HepG2 (cell line): Measurements from ENCODE around the gene CAPS. TPM values are rescaled to one million over a fixed set of nuclear protein-coding genes. Genes with fewer than 3 reads are reported as not detected.

Experiments
- BATF2 ChIP-seq: sonication (generic); formaldehyde crosslinking; IDR thresholded peaks from 2 replicates; pipeline ENCODE4 v1.8.0; 2022; ENCODE audit warnings: mild to moderate bottlenecking, missing genetic modification reagents, moderate library complexity
- BRF2 ChIP-seq: sonication (generic); formaldehyde crosslinking; IDR thresholded peaks from 2 replicates; pipeline ENCODE4 v1.8.1; 2022; ENCODE audit warnings: mild to moderate bottlenecking, missing genetic modification reagents
- DR1 ChIP-seq: sonication (generic); formaldehyde crosslinking; IDR thresholded peaks from 2 replicates; pipeline ENCODE4 v1.8.0; 2021; ENCODE audit warnings: mild to moderate bottlenecking, missing genetic modification reagents, inconsistent platforms
- DRAP1 ChIP-seq: IDR thresholded peaks from 2 replicates; pipeline ENCODE4 v1.6.1; 2016; ENCODE audit warnings: missing genetic modification reagents, missing compliant biosample characterization
- GMEB2 ChIP-seq: IDR thresholded peaks from 2 replicates; pipeline ENCODE4 v1.6.1; 2016; ENCODE audit warnings: missing biosample characterization, missing genetic modification reagents, low read depth
- HMG20B ChIP-seq: conservative IDR thresholded peaks from 2 replicates; pipeline ENCODE4 v1.6.1; 2016; ENCODE audit warnings: missing genetic modification reagents, missing compliant biosample characterization
- MAFF ChIP-seq: IDR thresholded peaks from 2 replicates; pipeline ENCODE4 v1.6.1; 2011; ENCODE audit warnings: low read depth, low read length, improper control_type of control experiment
- MED8 ChIP-seq: sonication (generic); formaldehyde crosslinking; IDR thresholded peaks from 2 replicates; pipeline ENCODE4 v1.8.1; 2023; ENCODE audit warnings: mild to moderate bottlenecking, missing genetic modification reagents; ENCODE audit not compliant: insufficient replicate concordance
- NFIC ChIP-seq: IDR thresholded peaks from 2 replicates; pipeline ENCODE4 v1.6.1; 2012; ENCODE audit warnings: mild to moderate bottlenecking, low read length, inconsistent platforms
- PITX1 ChIP-seq: sonication (generic); formaldehyde crosslinking; IDR thresholded peaks from 2 replicates; pipeline ENCODE4 v1.5.1; 2020; ENCODE audit warnings: mild to moderate bottlenecking, missing genetic modification reagents
- RFXANK ChIP-seq: IDR thresholded peaks from 2 replicates; pipeline ENCODE4 v1.6.1; 2016
- SIN3B ChIP-seq: fragments of 150-350 bp; IDR thresholded peaks from 2 replicates; pipeline ENCODE4 v1.6.1; 2014; ENCODE audit warnings: low read length
- SMARCC2 ChIP-seq: fragments of 450-650 bp; IDR thresholded peaks from 2 replicates; pipeline ENCODE4 v1.6.1; 2017; ENCODE audit warnings: antibody characterized with exemption, mild to moderate bottlenecking
- SOX5 ChIP-seq: IDR thresholded peaks from 2 replicates; pipeline ENCODE4 v1.6.1; 2016; ENCODE audit warnings: borderline replicate concordance
- SRSF1 ChIP-seq: fragments of 200-400 bp; formaldehyde crosslinking; optimal IDR thresholded peaks from 2 replicates; pipeline ENCODE3; 2017; ENCODE audit warnings: mild to moderate bottlenecking, low read depth, low read length, moderate library complexity
- ZBTB20 ChIP-seq: sonication (generic); formaldehyde crosslinking; IDR thresholded peaks from 2 replicates; pipeline ENCODE4 v1.8.1; 2023; ENCODE audit warnings: missing genetic modification reagents, low read depth, mild to moderate bottlenecking, borderline replicate concordance
- ZBTB49 ChIP-seq: sonication (generic); formaldehyde crosslinking; IDR thresholded peaks from 2 replicates; pipeline ENCODE4 v1.4.0; 2020; ENCODE audit warnings: missing genetic modification reagents, borderline replicate concordance
- ZBTB8A ChIP-seq: sonication (generic); formaldehyde crosslinking; IDR thresholded peaks from 2 replicates; pipeline ENCODE4 v1.4.0; 2020; ENCODE audit warnings: mild to moderate bottlenecking, low read depth, missing genetic modification reagents, borderline replicate concordance
- ZFYVE20 ChIP-seq: sonication (generic); formaldehyde crosslinking; IDR thresholded peaks from 2 replicates; pipeline ENCODE4 v1.8.0; 2023; ENCODE audit warnings: low read depth, mild to moderate bottlenecking, moderate library complexity, missing genetic modification reagents, borderline replicate concordance
- ZNF121 ChIP-seq: sonication (generic); formaldehyde crosslinking; IDR thresholded peaks from 2 replicates; pipeline ENCODE4 v1.5.0; 2020; ENCODE audit warnings: mild to moderate bottlenecking, missing genetic modification reagents
- ZNF331 ChIP-seq: sonication (generic); formaldehyde crosslinking; IDR thresholded peaks from 2 replicates; pipeline ENCODE4 v1.4.0; 2020; ENCODE audit warnings: missing genetic modification reagents
- ZNF547 ChIP-seq: sonication (generic); formaldehyde crosslinking; IDR thresholded peaks from 2 replicates; pipeline ENCODE4 v1.5.1; 2020; ENCODE audit warnings: mild to moderate bottlenecking, missing genetic modification reagents
- ZNF550 ChIP-seq: sonication (generic); formaldehyde crosslinking; IDR thresholded peaks from 2 replicates; pipeline ENCODE4 v1.4.0; 2020; ENCODE audit warnings: mild to moderate bottlenecking, missing genetic modification reagents, borderline replicate concordance
- ZNF720 ChIP-seq: sonication (generic); formaldehyde crosslinking; IDR thresholded peaks from 2 replicates; pipeline ENCODE4 v1.4.0; 2020; ENCODE audit warnings: missing genetic modification reagents
- ZSCAN20 ChIP-seq: sonication (generic); formaldehyde crosslinking; IDR thresholded peaks from 2 replicates; pipeline ENCODE4 v1.4.0; 2020; ENCODE audit warnings: missing genetic modification reagents, mild to moderate bottlenecking, borderline replicate concordance
- ZSCAN29 ChIP-seq: sonication (generic); formaldehyde crosslinking; conservative IDR thresholded peaks from 2 replicates; pipeline ENCODE4 v1.4.0; 2020; ENCODE audit warnings: mild to moderate bottlenecking, missing genetic modification reagents
- polyA plus RNA-seq, 8 experiments: library from polyadenylated mRNA; depleted of rRNA in 3 of 8; stranded (reverse) in 7 of 8; unstranded in 1 of 8; fragments of >200 nt; fragmentation: Illumina TruSeq in 4 of 8; extraction: Trizol in 4 of 8; gene quantifications; 2 replicates each; pipeline versions ENCODE4 v1.2.1 to v1.2.3, GENCODE V29; 2011 to 2016; ENCODE audit warnings: low read depth in 4 of 8, missing spikeins in 1 of 8, mixed read lengths in 1 of 8; ENCODE audit not compliant: insufficient read depth in 1 of 8
- total RNA-seq, 5 experiments: library from RNA; depleted of rRNA; stranded (reverse); fragments of >200 nt; fragmentation: Illumina TruSeq; extraction: Trizol; gene quantifications; 2 replicates each; pipeline ENCODE4 v1.2.3, GENCODE V29; 2016; ENCODE audit warnings: low read depth in 1 of 5

Gene CAPS
- total and polyA plus RNA-seq, 2 of the 13 experiments (the other 11 are each of a cell fraction or from before 2014, with no cell fraction given) = 3.1 TPM

GRCh38 chr19:5903624-5904351 is 10.3 kb upstream of the CAPS start, which contains the start of gene NDUFA11 (continued):
- no peak for TF ChIP-seq BRF2 (CRISPR knock-in tag)
- TF ChIP-seq ZBTB8A (CRISPR knock-in tag) = no peak
- TF ChIP-seq ZSCAN29 (CRISPR knock-in tag) = no peak
- peak; percentile 39; the same call in 1 of the 2 replicates for TF ChIP-seq PITX1 (CRISPR knock-in tag)
- no peak for TF ChIP-seq BATF2 (CRISPR knock-in tag)
- peak; percentile 84 for TF ChIP-seq ZNF331 (CRISPR knock-in tag)
- TF ChIP-seq ZNF720 (CRISPR knock-in tag) = no peak
- no peak for TF ChIP-seq NFIC
- TF ChIP-seq DRAP1 (CRISPR knock-in tag) = no peak
- no peak for TF ChIP-seq ZBTB49 (CRISPR knock-in tag)
- TF ChIP-seq HMG20B (CRISPR knock-in tag) = peak; percentile 48; the same call in 1 of the 2 replicates
- TF ChIP-seq ZSCAN20 (CRISPR knock-in tag) = no peak
- TF ChIP-seq ZBTB20 (CRISPR knock-in tag) = no peak
- peak; percentile 38; the same call in 1 of the 2 replicates for TF ChIP-seq RFXANK (CRISPR knock-in tag)
- TF ChIP-seq SRSF1 = no peak
- TF ChIP-seq GMEB2 (CRISPR knock-in tag) = no peak
- no peak for TF ChIP-seq SMARCC2
- TF ChIP-seq ZFYVE20 = no peak
- TF ChIP-seq SIN3B = peak; percentile 60; the same call in 1 of the 2 replicates
- no peak for TF ChIP-seq SOX5 (CRISPR knock-in tag)
- TF ChIP-seq ZNF550 (CRISPR knock-in tag) = no peak
- peak; percentile 55; the same call in 1 of the 2 replicates for TF ChIP-seq DR1 (CRISPR knock-in tag)
- peak; percentile 74 for TF ChIP-seq MED8
- peak; percentile 85 for TF ChIP-seq ZNF547 (CRISPR knock-in tag)
- no peak; the same call in 1 of the 2 replicates for TF ChIP-seq ZNF121 (CRISPR knock-in tag)
- no peak for TF ChIP-seq MAFF
